ENCODE measurements around the gene GPR158.

The GPR158 gene

DNA sequence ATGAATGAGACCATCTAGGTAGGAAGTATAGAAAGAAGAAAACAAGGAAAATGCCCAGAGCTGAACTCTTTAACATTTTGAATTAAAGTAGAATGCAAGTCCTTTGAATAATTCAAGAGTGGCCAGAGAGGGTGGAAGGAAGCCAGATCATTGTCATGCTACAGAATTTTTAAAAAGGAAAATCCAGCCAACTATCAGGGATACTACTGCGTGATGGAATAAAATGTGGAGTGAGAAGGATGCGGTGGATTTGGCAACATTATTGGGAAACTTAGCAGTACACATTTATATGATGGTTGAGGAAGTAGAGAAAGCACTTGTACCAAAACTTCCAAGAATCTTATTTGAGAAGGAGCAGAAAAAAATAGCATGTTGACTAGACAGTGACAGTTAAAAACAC lies 261.6 kb downstream of the GPR158 start:
- no peak for DNase-seq

DNA sequence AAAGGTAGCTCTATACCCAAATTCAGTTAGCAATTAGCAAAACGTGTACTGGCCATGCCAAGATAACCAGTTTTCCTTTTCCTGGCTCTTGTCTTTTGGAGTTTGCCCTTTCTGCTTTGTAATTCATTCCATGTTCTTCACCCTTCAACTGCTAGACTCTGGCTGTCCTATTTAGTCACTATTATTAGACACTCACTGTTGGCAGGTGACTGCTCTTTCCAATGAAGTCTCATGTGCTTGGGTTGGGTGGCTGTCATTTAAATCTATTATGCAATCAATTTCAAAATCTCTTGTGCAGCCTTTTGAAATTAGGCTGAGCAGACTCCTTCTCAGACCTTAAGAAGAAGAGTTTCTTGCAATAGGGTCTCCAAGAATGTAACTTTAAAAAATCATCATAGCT lies 266.5 kb downstream of the GPR158 start:
- DNase-seq: no peak

DNA sequence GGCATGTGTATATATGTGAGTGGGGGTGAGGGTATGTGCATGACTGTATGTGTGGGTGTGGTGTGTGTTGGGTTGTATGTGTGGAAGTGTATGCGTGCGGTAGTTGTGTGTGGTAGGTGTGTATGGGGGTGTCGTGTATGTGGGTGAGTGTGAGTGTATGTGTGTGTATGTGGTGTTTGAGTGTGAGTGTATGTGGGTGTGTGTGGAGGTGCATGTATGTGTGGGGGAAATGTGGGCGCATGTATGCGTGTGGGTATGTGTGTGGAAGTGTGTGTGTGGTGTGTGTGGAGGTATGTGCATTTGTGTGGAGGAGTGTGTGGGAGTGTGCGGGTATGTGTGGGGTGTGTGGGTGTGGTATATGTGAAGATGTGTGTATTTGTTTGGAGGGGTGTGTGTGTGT lies 269.5 kb downstream of the GPR158 start:
- no peak for DNase-seq

DNA sequence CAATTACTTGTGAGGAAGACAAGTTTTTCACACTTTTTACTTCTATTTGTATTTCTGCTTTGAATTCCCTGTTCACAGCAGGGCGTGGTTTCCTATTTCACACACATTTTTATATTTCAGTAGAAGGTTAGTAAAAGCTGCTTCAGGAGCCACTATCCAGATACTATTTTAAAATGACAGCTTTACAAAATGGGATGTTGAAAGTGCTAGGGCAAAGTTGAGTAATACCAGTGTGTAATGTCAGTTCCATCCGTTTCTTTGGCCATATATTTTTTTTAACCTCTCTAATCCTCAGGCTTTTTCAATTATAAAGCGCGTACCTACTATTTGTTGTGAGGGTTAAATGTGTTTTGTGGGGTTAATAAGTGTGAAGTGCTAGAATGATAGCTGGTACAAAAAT lies 276.6 kb downstream of the GPR158 start:
- no peak for DNase-seq

DNA sequence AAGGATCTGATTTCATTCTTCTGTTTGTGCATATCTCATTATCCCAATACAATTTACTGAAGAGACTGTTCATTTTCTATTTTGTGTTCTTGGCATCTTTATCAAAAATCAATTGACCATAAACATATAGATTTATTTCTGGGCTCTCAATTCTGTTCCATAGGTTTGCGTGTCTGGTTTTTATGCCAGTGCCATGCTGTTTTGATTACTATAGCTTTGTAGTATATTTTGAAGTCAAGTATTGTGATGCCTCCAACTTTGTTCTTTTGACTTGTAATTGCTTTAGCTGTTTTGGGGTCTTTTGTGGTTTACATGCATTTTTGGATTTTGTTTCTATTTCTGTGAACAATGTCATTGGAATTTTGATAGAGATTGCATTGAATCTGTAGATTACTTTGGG lies 278.8 kb downstream of the GPR158 start:
- DNase-seq: no peak

DNA sequence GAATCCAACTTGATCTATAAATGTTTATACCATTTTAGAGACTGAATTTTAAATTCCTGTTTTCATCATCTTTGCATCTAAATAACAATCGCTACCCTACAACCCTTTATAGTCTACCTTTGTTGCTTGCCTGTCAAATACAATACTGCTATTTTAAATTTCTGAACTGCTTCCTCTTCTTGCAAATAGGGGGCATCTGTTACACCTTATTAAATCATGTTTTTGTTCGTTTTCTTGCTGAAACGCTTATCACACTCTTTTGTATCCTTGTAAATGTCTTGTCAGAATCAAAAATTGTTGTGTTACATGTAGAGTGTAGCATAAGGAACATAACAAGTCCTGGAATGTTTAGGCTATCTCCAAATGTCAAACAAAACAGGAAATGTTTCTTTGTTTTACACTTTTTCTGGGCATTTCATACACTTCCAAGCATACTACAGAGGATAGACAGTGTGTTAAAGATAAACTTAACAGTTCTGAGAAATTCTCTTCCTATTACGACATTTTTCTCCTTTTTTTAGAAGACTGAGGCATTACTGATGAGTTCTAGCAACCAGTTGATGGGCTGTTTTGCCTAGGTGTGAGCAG lies 281.3 kb downstream of the GPR158 start:
- DNase-seq: no peak

DNA sequence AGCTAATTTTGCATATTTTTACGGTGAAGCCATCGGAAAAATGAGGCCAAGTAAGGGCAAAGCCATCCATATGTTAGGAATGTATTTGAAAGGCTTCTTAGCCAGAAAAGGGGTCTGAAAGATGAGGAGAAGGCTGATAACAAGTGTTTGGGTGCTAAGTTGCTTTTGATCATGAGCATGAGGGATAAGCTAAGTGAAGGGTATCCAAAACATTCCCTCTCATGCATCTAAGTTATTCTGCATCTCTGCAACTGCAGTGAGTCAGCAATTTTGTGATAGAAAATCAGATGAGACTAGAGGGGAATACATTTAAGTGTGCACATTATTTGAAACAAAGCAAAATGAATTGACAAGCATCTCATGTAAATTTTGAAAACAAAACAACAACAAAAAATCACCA lies 282.8 kb downstream of the GPR158 start:
- no peak for DNase-seq

DNA sequence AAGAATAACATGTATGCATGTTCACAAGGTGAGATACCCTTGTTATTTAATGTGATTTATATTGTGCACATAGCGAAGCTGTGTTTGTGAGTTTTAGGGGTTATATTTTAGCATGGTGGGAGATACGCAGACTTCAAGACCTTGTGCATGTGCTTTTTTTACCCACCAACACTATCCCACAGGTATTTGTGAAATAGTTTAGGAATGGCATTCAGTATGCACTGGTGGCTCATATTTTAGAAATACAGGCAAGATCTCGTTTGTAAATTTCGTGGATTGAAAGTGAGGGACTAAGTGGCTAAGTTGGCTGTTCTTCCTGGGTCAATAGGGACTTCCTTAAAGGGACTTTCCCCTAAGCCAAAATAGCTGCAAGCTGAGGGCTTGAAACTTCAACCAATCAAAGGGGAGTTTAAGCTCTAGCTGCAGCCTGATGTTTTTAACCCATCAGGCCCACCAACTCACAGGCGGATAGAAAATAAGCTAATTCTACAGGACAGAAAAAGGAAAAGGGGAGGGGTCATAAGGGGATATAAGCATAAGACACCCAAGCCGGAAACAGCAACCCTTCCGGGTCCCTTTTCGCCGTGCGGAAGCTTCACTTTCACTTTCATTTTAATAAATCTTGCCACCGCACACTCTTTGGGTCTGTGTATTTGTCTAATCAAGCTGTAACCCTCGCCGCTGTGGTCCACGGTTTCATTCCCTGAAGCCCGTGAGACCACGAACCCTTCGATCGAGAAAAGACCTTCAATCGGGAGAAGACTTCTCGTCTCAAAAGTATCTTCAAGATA lies 291.0 kb downstream of the GPR158 start:
- no peak for DNase-seq

DNA sequence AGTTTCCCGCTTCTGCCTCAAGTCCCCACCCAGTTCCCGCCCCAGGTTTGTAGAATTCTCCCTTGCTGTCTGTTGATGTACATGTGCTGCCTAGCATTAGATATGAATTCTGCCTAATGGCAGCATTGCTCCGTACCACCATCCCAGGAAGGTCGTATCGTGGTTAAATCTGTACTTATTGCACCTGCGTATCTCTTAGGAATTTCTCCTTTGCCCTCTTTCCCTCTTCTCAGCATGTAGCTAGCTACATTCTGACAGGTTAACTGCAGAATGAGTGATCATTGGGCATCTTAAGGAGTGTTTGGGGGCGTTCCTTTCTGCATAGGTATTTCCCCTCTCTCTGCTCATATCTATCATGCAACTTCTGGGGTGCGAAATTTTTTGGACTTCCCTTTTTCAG lies 293.1 kb downstream of the GPR158 start:
- DNase-seq: no peak

DNA sequence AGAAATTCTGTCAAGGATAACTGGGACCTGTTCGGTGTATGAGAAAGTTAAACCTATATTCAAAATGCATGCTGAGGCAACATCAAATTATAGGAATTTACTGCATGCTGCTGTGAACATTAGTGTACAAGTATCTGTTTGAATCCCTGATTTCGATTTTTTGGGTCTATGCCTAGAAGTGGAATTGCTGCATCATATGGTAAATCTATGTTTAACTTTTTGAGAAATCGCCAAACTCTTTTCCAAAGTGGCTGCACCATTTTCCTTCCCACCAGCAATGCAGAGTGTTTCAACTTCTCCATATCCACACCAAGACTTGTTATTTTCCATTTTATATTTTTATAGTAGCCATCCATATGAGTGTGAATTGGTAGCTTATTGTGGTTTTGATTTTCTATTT lies 306.7 kb downstream of the GPR158 start:
- DNase-seq: no peak

DNA sequence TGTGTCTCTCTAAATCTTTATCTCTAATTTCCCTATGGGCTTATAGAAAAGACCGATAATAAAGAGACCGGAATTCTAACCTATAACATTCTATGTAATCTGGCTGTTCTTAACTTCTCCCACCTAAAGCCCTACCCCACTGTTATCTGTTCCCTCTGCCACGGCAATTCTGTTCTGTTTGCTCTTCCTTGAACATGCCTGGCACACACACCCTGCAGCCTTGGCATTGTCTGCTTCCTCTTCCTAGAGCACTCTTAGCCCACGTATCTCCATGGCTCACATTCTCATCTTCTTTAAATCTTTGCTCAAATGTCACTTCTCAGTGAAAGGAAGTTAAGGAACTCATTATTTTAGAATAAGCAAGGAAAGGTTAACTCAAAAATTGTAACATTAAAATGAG lies 309.2 kb downstream of the GPR158 start:
- DNase-seq: no peak

DNA sequence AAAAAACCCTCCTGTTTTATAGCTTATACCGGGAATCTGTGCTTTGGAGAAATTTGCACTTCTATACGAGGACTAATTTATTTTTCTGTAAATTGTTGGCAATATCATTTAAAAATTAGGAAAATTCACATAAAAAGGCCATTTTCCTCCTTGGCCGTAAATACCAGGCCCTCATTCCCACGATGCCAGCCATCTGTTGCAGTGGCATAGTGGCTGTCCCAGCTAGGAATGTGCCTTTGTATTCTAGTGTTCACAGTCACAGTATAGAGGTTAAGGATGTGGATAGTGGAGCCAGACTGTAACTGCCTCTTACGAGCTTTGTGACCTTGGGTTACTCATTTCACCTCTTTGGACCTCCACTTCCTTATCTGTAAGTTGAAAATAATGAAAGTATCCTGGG lies 312.5 kb downstream of the GPR158 start:
- DNase-seq: no peak

DNA sequence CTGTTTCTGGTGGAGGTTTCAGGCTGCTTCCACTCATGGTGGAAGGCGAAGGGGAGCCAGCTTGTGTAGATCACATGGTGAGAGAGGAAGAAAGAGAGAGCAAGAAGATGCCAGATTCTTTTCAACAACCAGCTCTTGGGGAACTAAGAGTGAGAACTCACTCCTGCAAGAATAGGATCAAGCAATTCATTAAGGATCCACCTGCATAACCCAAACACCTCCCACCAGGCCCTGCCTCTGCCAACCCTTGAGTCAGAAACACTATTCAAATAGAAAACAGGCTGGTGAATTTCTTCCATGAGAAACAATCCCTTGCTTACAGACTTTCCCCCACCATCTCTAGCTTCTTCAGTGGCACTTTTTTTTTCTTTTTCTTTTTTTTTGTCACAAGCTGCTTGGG lies 317.2 kb downstream of the GPR158 start:
- no peak for DNase-seq

DNA sequence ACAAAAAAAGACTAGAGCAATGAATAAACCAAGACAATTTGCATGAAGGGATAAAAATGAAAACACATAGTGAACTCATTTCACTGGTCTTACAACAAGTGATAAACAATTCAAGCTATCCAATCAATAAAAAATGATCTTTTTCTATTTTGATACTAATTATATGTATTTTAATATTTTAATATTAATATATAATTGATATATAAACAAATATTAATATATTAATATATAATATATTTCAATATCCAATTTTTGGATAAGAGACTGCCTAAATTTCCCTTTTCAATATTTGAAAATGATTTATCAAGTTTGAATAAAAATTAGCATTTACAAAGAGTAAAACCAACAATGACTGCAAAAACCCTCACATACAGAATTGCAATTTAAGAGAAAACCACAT lies 317.9 kb downstream of the GPR158 start:
- DNase-seq: no peak

DNA sequence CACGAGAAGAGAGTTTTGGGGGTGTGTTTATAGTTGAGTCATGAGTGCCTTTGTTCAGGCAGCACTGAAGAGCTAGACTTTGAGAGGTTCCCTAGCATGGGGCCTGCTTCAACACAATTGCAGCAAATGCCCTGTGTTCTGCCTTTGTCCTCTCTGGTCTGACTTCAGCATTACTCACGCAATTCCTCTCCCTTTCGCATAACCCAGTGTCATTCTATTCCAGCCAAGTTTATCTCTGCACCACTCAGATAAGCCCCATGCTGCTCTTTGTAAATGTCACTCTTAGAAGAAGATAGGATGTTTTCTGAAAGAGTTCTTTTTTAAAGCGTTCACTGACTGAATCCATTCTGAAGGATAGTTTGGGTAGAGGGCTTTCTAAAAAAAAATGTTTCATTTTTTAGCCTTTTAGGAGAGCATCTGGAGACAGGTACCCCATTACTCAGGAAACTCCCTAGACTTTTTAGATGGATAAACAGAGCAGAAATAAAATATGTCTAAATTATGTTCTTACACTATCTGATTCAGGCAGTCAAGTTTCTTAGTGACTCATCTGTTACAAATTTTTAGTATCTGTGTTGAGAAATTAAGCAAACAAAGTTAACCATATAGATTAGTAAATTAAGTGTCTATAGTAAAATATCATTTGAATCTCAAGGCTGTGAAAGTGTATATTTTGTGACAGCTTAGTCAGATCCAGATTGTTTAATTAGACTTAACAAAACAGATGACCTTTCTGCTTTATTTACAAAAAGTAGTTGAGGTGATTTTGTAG lies 318.5 kb downstream of the GPR158 start:
- DNase-seq: no peak

DNA sequence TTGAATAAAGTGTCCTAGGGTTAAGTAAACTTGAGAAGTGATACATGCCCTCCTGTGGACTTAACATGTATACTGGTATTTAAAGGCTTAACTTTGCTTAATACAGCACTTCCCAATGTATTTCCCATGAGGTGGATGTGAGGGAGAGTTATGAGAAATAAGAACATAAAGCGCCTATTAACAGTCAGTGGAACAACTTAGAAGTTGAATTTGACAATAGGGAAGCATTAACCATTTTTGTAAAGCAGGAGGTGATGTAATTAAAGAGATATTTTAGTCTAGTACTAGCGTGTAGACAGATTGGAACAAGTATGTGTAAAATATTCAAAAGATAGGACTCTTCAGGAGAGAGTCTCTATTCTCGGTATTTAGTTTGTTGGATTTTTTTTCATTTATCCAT lies 322.4 kb downstream of the GPR158 start:
- no peak for DNase-seq

DNA sequence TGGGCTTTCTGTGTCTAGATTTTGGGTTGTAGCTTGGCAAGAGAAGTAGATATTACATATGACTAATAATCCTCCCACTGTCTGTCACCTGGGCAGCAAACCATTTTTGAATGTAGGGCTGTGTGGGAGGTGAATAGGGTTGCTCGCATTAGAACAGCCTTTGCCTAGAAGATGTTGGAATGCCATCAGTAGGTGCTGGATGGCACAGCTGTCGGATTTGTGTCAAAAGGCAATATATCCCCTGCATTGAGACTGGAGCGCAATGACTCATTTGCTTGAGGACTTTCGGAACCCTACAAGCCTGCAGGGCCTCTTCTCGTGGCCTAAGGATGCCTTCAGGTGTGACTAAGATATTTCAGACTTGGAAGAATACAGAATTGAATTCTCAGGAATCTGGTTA lies 323.8 kb downstream of the GPR158 start:
- no peak for DNase-seq

DNA sequence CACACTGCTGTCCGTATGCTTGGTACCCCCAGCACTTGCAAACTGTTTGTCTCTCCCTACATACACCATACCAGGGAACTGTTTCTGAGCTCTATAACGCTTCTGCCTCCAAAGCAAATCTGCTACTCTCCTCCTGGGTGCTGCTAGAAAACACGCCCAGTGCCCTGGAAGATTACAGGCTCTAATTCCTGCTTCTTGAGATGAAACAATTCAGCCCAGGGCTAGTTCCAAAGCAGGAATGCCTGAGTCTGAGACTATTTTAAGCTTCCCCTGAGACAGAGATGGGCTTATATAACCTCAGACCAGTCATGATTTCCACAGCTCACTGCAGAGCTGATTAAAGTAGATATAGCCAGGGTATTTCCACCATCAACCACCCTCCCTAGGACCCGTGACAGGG lies 327.1 kb downstream of the GPR158 start:
- DNase-seq: no peak

DNA sequence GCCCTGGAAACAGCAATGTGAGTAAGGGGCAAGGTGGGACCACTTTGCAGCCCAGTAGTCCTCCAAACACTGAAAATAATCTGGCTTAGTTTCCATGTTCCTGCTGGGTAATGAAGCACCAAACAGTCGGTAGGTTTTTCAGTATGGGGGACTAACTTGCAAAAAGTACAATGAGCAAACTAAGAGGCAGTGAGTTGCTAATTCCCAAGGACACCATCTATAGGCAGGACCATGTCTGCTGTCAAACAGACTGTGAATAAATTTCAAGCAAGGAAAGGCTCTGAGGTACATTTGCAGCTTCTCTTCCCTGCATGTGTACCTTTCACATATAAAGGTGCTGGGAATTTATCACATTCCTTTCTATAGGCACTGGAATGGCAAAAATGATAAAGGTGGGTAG lies 327.7 kb downstream of the GPR158 start:
- DNase-seq: no peak

DNA sequence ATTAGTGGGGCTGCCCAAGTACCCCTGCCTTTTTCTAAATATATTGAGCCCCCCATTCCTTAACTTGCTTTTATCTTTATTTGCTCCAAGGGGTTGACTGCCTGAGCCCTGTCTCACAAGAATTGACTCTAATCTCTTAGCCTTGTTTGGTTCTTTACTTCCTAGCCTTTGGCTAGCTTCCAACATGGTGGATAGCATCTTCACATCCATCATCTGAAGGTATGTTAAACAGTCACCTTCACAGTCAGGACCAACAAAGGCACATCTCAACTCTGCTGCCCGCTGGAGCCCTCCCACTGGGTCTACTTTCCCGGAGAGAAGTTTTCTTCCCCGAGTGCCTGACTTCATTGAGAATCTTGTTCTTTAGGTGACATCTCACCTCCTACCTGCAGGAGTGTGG lies 329.5 kb downstream of the GPR158 start:
- no peak for DNase-seq

DNA sequence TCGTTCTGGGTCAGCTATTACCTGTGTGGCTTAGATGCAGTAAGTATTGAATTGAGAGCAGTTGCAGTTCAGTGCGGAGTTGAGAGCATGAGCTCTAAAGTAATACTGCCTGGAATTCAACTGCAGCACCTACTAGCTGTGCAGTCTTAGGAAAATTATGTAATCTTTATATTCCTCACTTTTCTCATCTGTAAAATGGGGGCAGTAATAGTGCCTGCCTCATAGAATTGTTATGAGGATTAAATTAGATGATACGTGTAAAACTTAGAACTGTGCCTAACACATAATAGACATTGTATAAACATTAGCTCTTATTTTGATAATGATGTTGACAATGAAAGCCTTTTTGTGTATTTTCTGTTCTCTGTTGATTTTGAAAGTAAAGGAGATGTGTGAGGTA lies 330.0 kb downstream of the GPR158 start:
- DNase-seq: no peak

DNA sequence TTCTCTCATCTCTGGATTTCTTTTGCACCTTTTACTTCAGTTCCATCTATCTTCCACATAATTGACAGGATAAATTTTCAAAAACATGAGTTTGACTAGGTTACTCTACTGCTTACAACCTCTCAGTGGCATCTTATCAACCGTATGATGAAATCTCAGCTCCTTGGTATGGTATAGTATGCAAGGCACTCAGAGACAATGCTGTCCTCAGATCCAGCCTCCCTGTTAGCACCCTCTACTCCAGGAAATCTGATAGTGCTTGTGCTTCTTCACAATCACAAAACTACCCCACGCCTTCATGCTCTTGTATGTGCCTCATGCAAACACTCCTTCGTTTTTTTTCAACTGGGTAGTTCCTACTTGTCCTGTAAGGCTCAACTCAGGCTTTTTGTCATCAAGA lies 330.7 kb downstream of the GPR158 start:
- DNase-seq: no peak

DNA sequence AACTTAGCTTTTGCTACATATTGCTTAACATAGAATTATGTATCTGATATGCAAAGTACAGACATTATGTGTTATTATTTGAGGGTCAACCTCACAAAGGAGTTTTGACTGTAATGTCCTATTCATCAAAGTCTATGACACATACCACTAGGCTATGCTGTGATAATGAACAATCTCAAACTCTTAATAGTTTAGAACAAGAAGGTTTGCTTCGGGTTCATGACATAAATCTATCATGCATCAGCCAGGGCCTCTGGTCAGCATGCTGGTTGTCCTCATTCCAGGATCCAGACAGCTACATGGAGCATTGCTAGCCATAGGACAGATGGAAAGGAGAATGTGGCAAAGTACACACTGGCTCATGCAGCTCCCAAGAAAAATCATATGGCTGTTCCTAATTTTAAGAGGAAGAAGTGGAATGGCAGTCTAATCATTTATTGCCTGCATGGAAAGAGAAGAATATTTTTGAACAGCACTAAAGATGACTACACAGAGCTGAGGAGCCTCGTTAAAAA lies 332.1 kb downstream of the GPR158 start:
- DNase-seq: no peak

Measured in effector CD4-positive, alpha-beta T cell (primary cell).